ENCODE results near the gene EIF3F. TPM values are rescaled to one million over a fixed set of nuclear protein-coding genes. Genes with fewer than 3 reads are reported as not detected.

The EIF3F gene
- total and polyA plus RNA-seq, 2 experiments from 2014 or later = 137 to 201 TPM

DNA sequence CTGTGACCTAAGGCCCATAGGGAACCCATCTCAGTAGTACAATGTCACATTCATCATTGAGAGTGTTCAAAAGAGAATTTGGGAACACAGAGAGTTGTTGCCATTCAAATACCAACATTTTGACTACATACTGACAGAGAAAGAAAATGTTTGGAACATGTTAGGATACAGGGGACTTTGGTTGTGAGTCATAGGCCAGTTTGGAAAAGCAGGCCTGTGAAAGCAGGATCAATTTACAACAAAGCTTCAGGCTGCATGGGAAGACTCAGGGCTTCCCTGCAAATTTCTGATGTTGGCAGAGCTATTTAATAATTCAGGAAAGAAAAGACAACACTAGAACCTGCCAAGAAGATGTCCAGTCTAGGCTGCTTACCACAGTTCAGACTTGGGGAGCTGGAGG, 22.3 kb upstream of the EIF3F start:
- H3K36me3 ChIP-seq (replicated peaks; ENCODE audit: insufficient read depth, low read depth) = no peaks in the 10 kb centered on the region
- H3K27me3 ChIP-seq = peaks cover under 1% of the 10 kb centered on the region
- no peaks in the 10 kb centered on the region for H3K4me1 ChIP-seq (ENCODE audit: insufficient read depth)
- no peak overlapping the region for H3K4me2 ChIP-seq
- H3K9me3 ChIP-seq (ENCODE audit: low read depth) = no peaks in the 10 kb centered on the region
- no peak for DNase-seq (ENCODE audit: low spot score)
- H3K9me2 ChIP-seq (replicated peaks; ENCODE audit: insufficient read depth) = no peaks in the 10 kb centered on the region
- no peaks in the 10 kb centered on the region for H3K79me2 ChIP-seq
- no peak overlapping the region for H3K4me3 ChIP-seq
- H4K20me1 ChIP-seq (ENCODE audit: insufficient read depth, poor library complexity, severe bottlenecking) = no peaks in the 10 kb centered on the region
- TF ChIP-seq EZH2phosphoT487 (IDR thresholded peaks at IDR 0.05; ENCODE audit: low read depth, severe bottlenecking, unreplicated experiment) (no peak), EZH2 (IDR thresholded peaks at IDR 0.05; ENCODE audit: borderline replicate concordance) (no peak)
- TF ChIP-seq, protein P1, sequence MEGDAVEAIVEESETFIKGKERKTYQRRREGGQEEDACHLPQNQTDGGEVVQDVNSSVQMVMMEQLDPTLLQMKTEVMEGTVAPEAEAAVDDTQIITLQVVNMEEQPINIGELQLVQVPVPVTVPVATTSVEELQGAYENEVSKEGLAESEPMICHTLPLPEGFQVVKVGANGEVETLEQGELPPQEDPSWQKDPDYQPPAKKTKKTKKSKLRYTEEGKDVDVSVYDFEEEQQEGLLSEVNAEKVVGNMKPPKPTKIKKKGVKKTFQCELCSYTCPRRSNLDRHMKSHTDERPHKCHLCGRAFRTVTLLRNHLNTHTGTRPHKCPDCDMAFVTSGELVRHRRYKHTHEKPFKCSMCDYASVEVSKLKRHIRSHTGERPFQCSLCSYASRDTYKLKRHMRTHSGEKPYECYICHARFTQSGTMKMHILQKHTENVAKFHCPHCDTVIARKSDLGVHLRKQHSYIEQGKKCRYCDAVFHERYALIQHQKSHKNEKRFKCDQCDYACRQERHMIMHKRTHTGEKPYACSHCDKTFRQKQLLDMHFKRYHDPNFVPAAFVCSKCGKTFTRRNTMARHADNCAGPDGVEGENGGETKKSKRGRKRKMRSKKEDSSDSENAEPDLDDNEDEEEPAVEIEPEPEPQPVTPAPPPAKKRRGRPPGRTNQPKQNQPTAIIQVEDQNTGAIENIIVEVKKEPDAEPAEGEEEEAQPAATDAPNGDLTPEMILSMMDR (IDR thresholded peaks at IDR 0.05; ENCODE audit: poor library complexity) = no peak
- no peak overlapping the region for H3K27ac ChIP-seq
- H2AFZ ChIP-seq = no peak overlapping the region

DNA sequence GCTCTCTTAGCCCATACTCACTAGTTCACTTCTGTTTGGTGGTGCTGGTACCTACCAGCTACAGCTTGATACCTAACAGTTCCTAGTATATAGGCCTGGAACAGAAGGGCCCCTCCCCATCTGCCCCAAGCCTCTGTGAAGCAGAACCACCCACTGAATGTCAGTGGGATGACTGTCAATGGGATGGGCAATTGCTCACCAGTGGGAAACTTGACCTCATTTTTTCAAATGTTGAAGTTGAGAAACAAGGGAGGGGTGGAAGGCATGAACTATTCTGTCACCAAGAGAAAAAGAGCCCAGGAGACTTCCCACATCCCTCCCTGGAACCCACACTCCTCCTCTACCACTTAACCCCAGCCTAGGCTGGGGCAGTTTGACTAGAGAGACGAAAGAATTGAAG, 21.8 kb upstream of the EIF3F start, which contains the start of gene NLRP10:
Gene NLRP10 (minus strand): TSS at position 62 of the 400 bp plus-strand sequence. CDS start 1,952 bp downstream, outside the sequence.
- H3K9me3 ChIP-seq (ENCODE audit: low read depth) = no peaks in the 10 kb centered on the region
- H3K4me1 ChIP-seq (ENCODE audit: insufficient read depth) = no peaks in the 10 kb centered on the region
- H3K79me2 ChIP-seq = no peaks in the 10 kb centered on the region
- no peak within 1 kb of the TSS for H3K4me3 ChIP-seq
- H3K36me3 ChIP-seq (replicated peaks; ENCODE audit: insufficient read depth, low read depth) = no peaks in the 10 kb centered on the region
- H3K4me2 ChIP-seq = no peak within 1 kb of the TSS
- H4K20me1 ChIP-seq (ENCODE audit: insufficient read depth, poor library complexity, severe bottlenecking) = no peaks in the 10 kb centered on the region
- no peak for TF ChIP-seq EZH2phosphoT487 (IDR thresholded peaks at IDR 0.05; ENCODE audit: low read depth, severe bottlenecking, unreplicated experiment)
- TF ChIP-seq, protein P1 (IDR thresholded peaks at IDR 0.05; ENCODE audit: poor library complexity) = no peak
- TF ChIP-seq EZH2 (IDR thresholded peaks at IDR 0.05; ENCODE audit: borderline replicate concordance) = no peak
- DNase-seq (ENCODE audit: low spot score) = no peak
- 100% methylated on average over 1 of the region's 1 CpG for WGBS (ENCODE audit: low lambda C conversion rate, missing lambda C conversion rate)
- H3K9me2 ChIP-seq (replicated peaks; ENCODE audit: insufficient read depth) = no peaks in the 10 kb centered on the region
- H3K27me3 ChIP-seq = no peaks in the 10 kb centered on the region
- no peak within 1 kb of the TSS for H2AFZ ChIP-seq
- H3K27ac ChIP-seq = no peak within 1 kb of the TSS

DNA sequence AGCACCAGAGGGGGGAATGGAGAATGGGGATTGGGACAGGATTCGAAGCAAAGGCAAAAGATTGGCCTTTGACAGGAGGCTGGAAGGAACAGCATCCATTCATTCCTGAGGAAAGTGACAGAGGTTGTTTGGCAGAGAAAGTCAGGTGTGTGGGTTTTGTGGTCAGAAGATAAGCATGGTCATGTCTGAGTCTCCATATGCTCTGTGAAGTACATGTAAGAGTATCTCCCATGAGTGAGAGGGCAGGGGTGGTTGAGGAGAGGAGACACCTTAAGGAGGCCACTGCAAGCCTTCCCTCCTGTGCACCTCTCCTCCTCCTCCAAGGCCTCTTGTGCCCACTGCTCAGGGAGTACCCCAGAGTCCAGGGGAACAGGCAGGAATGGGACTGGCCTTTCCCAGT, 20.0 kb upstream of the EIF3F start:
- Histone ChIP-seq H3K4me2 (no peak overlapping the region), H3K27me3 (no peaks in the 10 kb centered on the region), H3K9me3 (ENCODE audit: low read depth) (no peaks in the 10 kb centered on the region), H4K20me1 (ENCODE audit: insufficient read depth, poor library complexity, severe bottlenecking) (no peaks in the 10 kb centered on the region), H3K4me3 (no peak overlapping the region), H3K79me2 (no peaks in the 10 kb centered on the region), H3K27ac (no peak overlapping the region), H3K4me1 (ENCODE audit: insufficient read depth) (no peaks in the 10 kb centered on the region), H2AFZ (no peak overlapping the region), H3K9me2 (replicated peaks; ENCODE audit: insufficient read depth) (no peaks in the 10 kb centered on the region), H3K36me3 (replicated peaks; ENCODE audit: insufficient read depth, low read depth) (no peaks in the 10 kb centered on the region)
- no peak for DNase-seq (ENCODE audit: low spot score)
- 78% methylated on average over 1 of the region's 1 CpG for WGBS (ENCODE audit: low lambda C conversion rate, missing lambda C conversion rate)
- TF ChIP-seq, protein P1 (IDR thresholded peaks at IDR 0.05; ENCODE audit: poor library complexity) = no peak
- TF ChIP-seq EZH2 (IDR thresholded peaks at IDR 0.05; ENCODE audit: borderline replicate concordance) (no peak), EZH2phosphoT487 (IDR thresholded peaks at IDR 0.05; ENCODE audit: low read depth, severe bottlenecking, unreplicated experiment) (no peak)

DNA sequence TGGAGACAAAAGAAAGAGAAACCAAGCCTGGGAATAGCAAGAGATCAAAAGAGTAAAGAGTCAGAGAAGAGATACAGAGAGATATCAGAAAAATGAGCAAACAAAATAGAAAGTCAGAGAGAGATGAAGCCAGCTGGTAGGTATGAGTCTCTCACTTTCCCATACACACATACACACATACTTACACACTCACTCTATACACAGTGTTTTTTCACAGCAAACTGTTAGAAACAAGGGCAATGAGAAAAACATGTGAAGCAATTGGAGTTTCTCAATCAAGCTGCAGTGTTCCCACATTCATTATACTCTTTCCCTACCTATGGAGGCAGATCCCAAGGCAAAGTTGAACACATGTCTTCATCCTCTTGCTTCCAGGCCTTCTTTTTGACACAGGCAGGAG, 19.3 kb upstream of the EIF3F start:
- H3K36me3 ChIP-seq (replicated peaks; ENCODE audit: insufficient read depth, low read depth) = no peaks in the 10 kb centered on the region
- H3K79me2 ChIP-seq = no peaks in the 10 kb centered on the region
- no peaks in the 10 kb centered on the region for H3K4me1 ChIP-seq (ENCODE audit: insufficient read depth)
- TF ChIP-seq EZH2 (IDR thresholded peaks at IDR 0.05; ENCODE audit: borderline replicate concordance) (no peak), EZH2phosphoT487 (IDR thresholded peaks at IDR 0.05; ENCODE audit: low read depth, severe bottlenecking, unreplicated experiment) (no peak)
- TF ChIP-seq, protein P1 (IDR thresholded peaks at IDR 0.05; ENCODE audit: poor library complexity) = no peak
- H3K27ac ChIP-seq = no peak overlapping the region
- no peaks in the 10 kb centered on the region for H3K9me3 ChIP-seq (ENCODE audit: low read depth)
- no peak overlapping the region for H3K4me2 ChIP-seq
- no peak overlapping the region for H3K4me3 ChIP-seq
- H3K9me2 ChIP-seq (replicated peaks; ENCODE audit: insufficient read depth) = no peaks in the 10 kb centered on the region
- H4K20me1 ChIP-seq (ENCODE audit: insufficient read depth, poor library complexity, severe bottlenecking) = no peaks in the 10 kb centered on the region
- H2AFZ ChIP-seq = no peak overlapping the region
- DNase-seq (ENCODE audit: low spot score) = no peak
- no peaks in the 10 kb centered on the region for H3K27me3 ChIP-seq

Measured in hepatocyte (in vitro differentiated cells).